Measurements from ENCODE around the gene CXCL13. TPM values are rescaled to one million over a fixed set of nuclear protein-coding genes. Genes with fewer than 3 reads are reported as not detected.

Gene CXCL13
- total and polyA plus RNA-seq, 8 donors, result 1.1 to 80.6 (median 3.4) TPM; not detected in 3

GRCh38 chr4:77581724-77582123, 23.9 kb upstream of the CXCL13 start:
- Histone ChIP-seq H3K36me3 (no peaks in the 10 kb centered on the region), H3K27ac (no peak overlapping the region), H3K27me3 (no peaks in the 10 kb centered on the region), H3K9me3 (peaks cover 0 to 4% (median 0%) of the 10 kb centered on the region in 4 donors), H3K4me3 (no peak overlapping the region), H3K4me1 (peaks cover 0 to 7% (median 2%) of the 10 kb centered on the region in 4 donors)
- TF ChIP-seq CTCF (IDR thresholded peaks at IDR 0.05), result no peak
- TF ChIP-seq POLR2AphosphoS5 (IDR thresholded peaks at IDR 0.05), result no peak
- TF ChIP-seq EP300 (IDR thresholded peaks at IDR 0.05), result no peak
- TF ChIP-seq POLR2A (IDR thresholded peaks at IDR 0.05), result no peak
- no peak for DNase-seq
- WGBS, 5 donors, result 56 to 68% (median 58%) methylated on average over 4 of the region's 4 CpGs
- intact Hi-C loops (cut with DNase I; ENCODE audit: low total_unique reads), result no loop called here

- peaks cover 0 to 4% (median 0%) of the 10 kb centered on the region in 4 donors for H3K9me3 ChIP-seq
- intact Hi-C loops (cut with DNase I; ENCODE audit: low total_unique reads), result no loop called here
- H3K36me3 ChIP-seq, result no peaks in the 10 kb centered on the region
- H3K4me3 ChIP-seq, result no peak overlapping the region
- DNase-seq, result no peak
- H3K27ac ChIP-seq, result no peak overlapping the region
- H3K4me1 ChIP-seq, result peaks cover 0 to 7% (median 2%) of the 10 kb centered on the region in 4 donors
- H3K27me3 ChIP-seq, result no peaks in the 10 kb centered on the region
- TF ChIP-seq EP300 (IDR thresholded peaks at IDR 0.05) (no peak), CTCF (IDR thresholded peaks at IDR 0.05) (no peak), POLR2A (IDR thresholded peaks at IDR 0.05) (no peak), POLR2AphosphoS5 (IDR thresholded peaks at IDR 0.05) (no peak)
- 78 to 87% (median 84%) methylated on average over 2 of the region's 2 CpGs for WGBS, 5 donors
These were observed 23.5 kb upstream of the CXCL13 start for GRCh38 chr4:77582156-77582555.

GRCh38 chr4:77582711-77583110, 22.9 kb upstream of the CXCL13 start:
- TF ChIP-seq POLR2A (IDR thresholded peaks at IDR 0.05) (no peak), EP300 (IDR thresholded peaks at IDR 0.05) (no peak), POLR2AphosphoS5 (IDR thresholded peaks at IDR 0.05) (no peak), CTCF (IDR thresholded peaks at IDR 0.05) (no peak)
- intact Hi-C loops (cut with DNase I; ENCODE audit: low total_unique reads), result no loop called here
- Histone ChIP-seq H3K36me3 (no peaks in the 10 kb centered on the region), H3K4me1 (peaks cover 0 to 7% (median 2%) of the 10 kb centered on the region in 4 donors), H3K27me3 (no peaks in the 10 kb centered on the region), H3K4me3 (no peak overlapping the region), H3K27ac (no peak overlapping the region), H3K9me3 (no peaks in the 10 kb centered on the region)
- no peak for DNase-seq

DNA sequence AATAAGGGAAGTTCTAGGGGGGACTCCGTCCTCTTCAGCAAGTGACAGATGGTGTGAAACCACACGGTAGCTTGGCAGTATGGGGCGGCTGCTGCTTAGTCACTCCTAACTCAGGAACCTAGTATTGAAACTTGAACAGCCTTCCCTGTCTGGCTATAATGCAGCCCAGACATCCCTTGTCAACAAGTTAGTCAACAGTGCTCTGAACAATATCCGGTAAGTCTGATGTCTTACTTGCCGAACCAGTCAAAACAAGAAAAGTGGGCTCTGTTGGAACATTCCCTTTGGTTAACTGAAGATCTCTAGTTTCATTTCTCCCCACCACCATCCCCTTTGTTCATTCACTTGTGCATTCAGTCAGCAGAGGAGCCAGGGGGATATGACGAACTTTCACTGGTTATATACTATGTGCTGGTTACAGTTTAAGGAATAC, 18.7 kb upstream of the CXCL13 start:
- WGBS, 5 donors, result 54 to 70% (median 65%) methylated on average over 6 of the region's 6 CpGs
- no peak overlapping the region for H3K4me3 ChIP-seq
- intact Hi-C loops (cut with DNase I; ENCODE audit: low total_unique reads), result no loop called here
- H3K36me3 ChIP-seq, result no peaks in the 10 kb centered on the region
- no peaks in the 10 kb centered on the region for H3K9me3 ChIP-seq
- DNase-seq, result peak in 1 of 2 donors; percentile 24
- no peak overlapping the region for H3K27ac ChIP-seq
- no peaks in the 10 kb centered on the region for H3K4me1 ChIP-seq
- TF ChIP-seq POLR2A (IDR thresholded peaks at IDR 0.05), result no peak
- TF ChIP-seq EP300 (IDR thresholded peaks at IDR 0.05), result no peak
- TF ChIP-seq POLR2AphosphoS5 (IDR thresholded peaks at IDR 0.05), result no peak
- TF ChIP-seq CTCF (IDR thresholded peaks at IDR 0.05), result no peak
- no peaks in the 10 kb centered on the region for H3K27me3 ChIP-seq
